Tibial artery (tissue), 4 donors: ENCODE results near the gene C4A.
"Not testable (repeated sequence)": the region's sequence is repeated elsewhere in the genome, so short reads cannot be mapped to it uniquely, and the experiment has no call there.

Experiments
- DNase-seq, 2 donors: peaks; one replicate each; pipeline ENCODE4 v3.0.0-alpha.2; 2019
- H3K27ac ChIP-seq, 2 donors: fragments of 200-600 bp; sonication (generic) in 1 of 2; 1 replicate in 1 of 2; 2 replicates in 1 of 2; pipeline ENCODE4 v1.5.1; 2018 to 2019; ENCODE audit warnings: mild to moderate bottlenecking in 1 of 2
- H3K27me3 ChIP-seq, 2 donors: fragments of 200-600 bp; sonication (generic) in 1 of 2; one replicate each; pipeline versions ENCODE4 v1.5.1 to v1.6.0; 2016 to 2019
- H3K36me3 ChIP-seq, 3 donors: fragments of 200-600 bp; sonication (generic) in 2 of 3; one replicate each; pipeline ENCODE4 v1.5.1; 2016 to 2019; ENCODE audit warnings: mild to moderate bottlenecking in 2 of 3
- H3K4me1 ChIP-seq, 4 donors: fragments of 200-600 bp; sonication (generic) in 2 of 4; 1 replicate in 3 of 4; 2 replicates in 1 of 4; pipeline ENCODE4 v1.5.1; 2016 to 2019
- H3K4me3 ChIP-seq, 2 donors: fragments of 200-600 bp; sonication (generic) in 1 of 2; 1 replicate in 1 of 2; 2 replicates in 1 of 2; pipeline ENCODE4 v1.5.1; 2018 to 2019; ENCODE audit warnings: mild to moderate bottlenecking in 2 of 2
- H3K9me3 ChIP-seq, 3 donors: fragments of 200-600 bp; sonication (generic) in 1 of 3; one replicate each; pipeline ENCODE4 v1.5.1; 2016 to 2019
- intact Hi-C: fragments of 100-400 bp; cut with DNase I; formaldehyde crosslinking; loops from one replicate; pipeline ENCODE4 v1.15.0; 2023; ENCODE audit warnings: low total_unique reads

C4A gene

GRCh38 chr6:32037598-32038524, 56.0 kb downstream of the C4A start, which contains the start of gene CYP21A2:
Gene CYP21A2 (plus strand): TSS chr6:32038415. CDS start chr6:32038423, 8 bp downstream.
- intact Hi-C loops, H3K27ac ChIP-seq, H3K9me3 ChIP-seq: not testable (repeated sequence)

GRCh38 chr6:32038878-32039277, 57.0 kb downstream of the C4A start:
- intact Hi-C loops, H3K27me3 ChIP-seq, H3K4me1 ChIP-seq, H3K9me3 ChIP-seq, H3K27ac ChIP-seq, H3K36me3 ChIP-seq, DNase-seq, H3K4me3 ChIP-seq: not testable (repeated sequence)

More at GRCh38 chr6:32037598-32038524, 56.0 kb downstream of the C4A start, which contains the start of gene CYP21A2:
- H3K27me3 ChIP-seq, H3K4me3 ChIP-seq, H3K36me3 ChIP-seq, DNase-seq, H3K4me1 ChIP-seq: not testable (repeated sequence)

- H3K36me3 ChIP-seq, H3K27me3 ChIP-seq, DNase-seq, H3K9me3 ChIP-seq, H3K4me1 ChIP-seq, H3K27ac ChIP-seq, intact Hi-C loops, H3K4me3 ChIP-seq: not testable (repeated sequence)
Measured at GRCh38 chr6:32039321-32040274, 57.7 kb downstream of the C4A start.

- H3K36me3 ChIP-seq, H3K27me3 ChIP-seq, H3K4me3 ChIP-seq, H3K4me1 ChIP-seq, H3K9me3 ChIP-seq, DNase-seq, intact Hi-C loops, H3K27ac ChIP-seq: not testable (repeated sequence)
Measured at GRCh38 chr6:32040299-32041049, 58.6 kb downstream of the C4A start.

GRCh38 chr6:32041050-32041321, 59.1 kb downstream of the C4A start:
- intact Hi-C loops, H3K27me3 ChIP-seq, H3K9me3 ChIP-seq, DNase-seq, H3K4me3 ChIP-seq, H3K27ac ChIP-seq, H3K36me3 ChIP-seq, H3K4me1 ChIP-seq: not testable (repeated sequence)

GRCh38 chr6:32041385-32041784, 59.5 kb downstream of the C4A start:
- H3K9me3 ChIP-seq, H3K4me1 ChIP-seq, H3K27ac ChIP-seq, H3K27me3 ChIP-seq, DNase-seq, intact Hi-C loops, H3K36me3 ChIP-seq, H3K4me3 ChIP-seq: not testable (repeated sequence)

- H3K4me1 ChIP-seq = peaks cover 0 to 14% (median 7%) of the 10 kb centered on the region in 4 donors
- H3K9me3 ChIP-seq, H3K27me3 ChIP-seq, DNase-seq, H3K4me3 ChIP-seq, H3K27ac ChIP-seq, intact Hi-C loops, H3K36me3 ChIP-seq: not testable (repeated sequence)
Measured at GRCh38 chr6:32042276-32042675, 60.4 kb downstream of the C4A start.

GRCh38 chr6:32043589-32044380, 61.9 kb downstream of the C4A start:
- H3K4me3 ChIP-seq, intact Hi-C loops, DNase-seq, H3K9me3 ChIP-seq, H3K36me3 ChIP-seq, H3K27me3 ChIP-seq, H3K27ac ChIP-seq: not testable (repeated sequence)
- peaks cover 0 to 27% (median 20%) of the 10 kb centered on the region in 4 donors for H3K4me1 ChIP-seq

- peaks cover 0 to 27% (median 20%) of the 10 kb centered on the region in 4 donors for H3K4me1 ChIP-seq
- H3K27ac ChIP-seq, H3K36me3 ChIP-seq, H3K9me3 ChIP-seq, DNase-seq, intact Hi-C loops, H3K27me3 ChIP-seq, H3K4me3 ChIP-seq: not testable (repeated sequence)
Measured at GRCh38 chr6:32044916-32045315, 63.1 kb downstream of the C4A start.
